ENCODE results near the gene USP54.
"Not testable (repeated sequence)": the region's sequence is repeated elsewhere in the genome, so short reads cannot be mapped to it uniquely, and the experiment has no call there.

Gene USP54

DNA sequence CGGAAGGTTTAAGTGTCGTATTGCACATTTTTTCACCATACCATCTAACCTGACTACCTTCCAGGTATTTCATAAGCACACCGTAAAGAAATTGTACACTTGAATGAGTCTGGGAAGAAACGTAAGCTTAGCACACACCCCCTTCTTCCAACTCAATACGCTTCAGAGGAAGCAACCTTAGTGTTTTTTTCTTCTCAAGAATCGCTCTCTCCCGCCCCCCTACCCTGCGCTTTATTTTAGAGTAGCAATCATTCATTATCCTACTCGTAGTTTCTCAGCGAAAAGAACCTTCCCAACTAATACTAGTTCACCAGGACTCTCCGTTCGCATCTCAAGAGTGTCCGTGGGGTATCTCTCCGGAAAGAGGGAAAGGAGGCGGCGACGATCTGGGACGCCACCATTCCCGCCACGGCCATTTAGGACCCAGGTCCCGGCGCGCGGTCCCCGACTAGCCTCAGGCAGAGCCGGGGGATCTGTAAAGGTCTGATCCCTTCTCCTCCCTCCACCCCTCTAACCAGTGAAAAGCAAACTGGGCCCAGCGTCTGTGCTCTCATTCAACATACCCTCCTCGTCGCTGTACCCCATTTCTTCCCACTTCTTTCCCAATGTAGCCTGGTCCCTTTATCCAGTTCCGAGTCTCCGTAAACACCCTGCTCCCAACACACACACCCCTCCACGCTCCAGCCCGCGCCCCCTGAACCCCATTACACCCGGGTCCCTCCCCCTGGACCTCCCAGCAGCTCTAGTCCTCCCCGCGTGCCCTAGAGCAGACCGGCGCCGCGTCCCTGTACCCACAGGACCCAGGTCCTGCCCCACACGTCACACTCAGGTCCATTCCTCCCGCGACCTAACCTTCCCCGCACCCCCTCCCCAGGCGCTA, 34.1 kb upstream of the USP54 start:
- DNase-seq (ENCODE audit: insufficient read length, low spot score), result no peak
- no peak for FAIRE-seq

DNA sequence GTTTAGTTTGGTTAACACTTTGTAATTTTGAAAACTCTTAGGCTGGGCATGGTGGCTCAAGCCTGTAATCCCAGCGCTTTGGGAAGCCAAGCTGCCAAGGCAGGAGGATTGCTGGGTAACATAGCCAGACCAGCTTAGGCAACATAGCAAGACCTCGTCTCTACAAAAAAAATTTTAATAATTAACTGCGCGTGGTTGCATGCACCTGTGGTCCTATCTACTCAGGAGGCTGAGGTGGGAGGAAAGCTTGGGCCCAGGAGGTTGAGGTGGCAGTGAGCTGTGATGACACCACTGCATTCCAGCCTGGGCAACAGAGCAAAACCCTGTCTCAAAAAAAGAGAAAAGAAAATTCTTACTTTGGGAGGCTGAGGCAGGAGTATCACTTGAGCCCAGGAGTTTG, 31.9 kb upstream of the USP54 start:
- FAIRE-seq (no peak), DNase-seq (ENCODE audit: insufficient read length, low spot score) (no peak)
- no peak for TF ChIP-seq PAX5 (IDR thresholded peaks at IDR 0.05; ENCODE audit: insufficient read depth, low read length, severe bottlenecking)
- TF ChIP-seq TAF1 (IDR thresholded peaks at IDR 0.05; ENCODE audit: low read depth, low read length), result no peak
- TF ChIP-seq SPI1 (IDR thresholded peaks at IDR 0.05; ENCODE audit: low read depth, low read length), result no peak
- TF ChIP-seq POU2F2 (IDR thresholded peaks at IDR 0.05; ENCODE audit: low read depth, low read length), result no peak
- TF ChIP-seq POLR2A (IDR thresholded peaks at IDR 0.05; ENCODE audit: low read depth, low read length), result no peak
- TF ChIP-seq POLR2AphosphoS5 (IDR thresholded peaks at IDR 0.05; ENCODE audit: low read depth, low read length), result no peak

More for the DNA sequence above, 34.1 kb upstream of the USP54 start:
- no peak for TF ChIP-seq PAX5 (IDR thresholded peaks at IDR 0.05; ENCODE audit: insufficient read depth, low read length, severe bottlenecking)
- TF ChIP-seq SPI1 (IDR thresholded peaks at IDR 0.05; ENCODE audit: low read depth, low read length), result no peak
- no peak for TF ChIP-seq POLR2A (IDR thresholded peaks at IDR 0.05; ENCODE audit: low read depth, low read length)
- no peak for TF ChIP-seq POLR2AphosphoS5 (IDR thresholded peaks at IDR 0.05; ENCODE audit: low read depth, low read length)
- peak; percentile 35; the same call in 1 of the 2 replicates for TF ChIP-seq TAF1 (IDR thresholded peaks at IDR 0.05; ENCODE audit: low read depth, low read length)
- no peak for TF ChIP-seq POU2F2 (IDR thresholded peaks at IDR 0.05; ENCODE audit: low read depth, low read length)

DNA sequence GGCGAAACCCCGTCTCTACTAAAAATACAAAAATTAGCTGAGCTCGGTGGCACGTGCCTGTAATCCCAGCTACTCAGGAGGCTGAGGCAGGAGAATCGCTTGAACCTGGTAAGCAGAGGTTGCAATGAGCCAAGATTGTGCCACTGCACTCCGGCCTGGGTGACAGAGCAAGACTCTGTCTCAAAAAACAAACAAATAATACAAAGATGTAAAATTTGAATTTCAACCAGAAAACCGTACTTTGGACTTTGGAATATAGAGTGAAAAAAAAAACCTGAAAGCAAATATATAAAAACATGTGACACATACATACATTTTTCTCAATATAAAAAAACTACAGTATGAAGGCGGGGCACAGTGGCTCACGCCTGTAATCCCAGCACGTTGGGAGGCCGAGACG, 29.8 kb upstream of the USP54 start:
- not testable (repeated sequence) for FAIRE-seq; DNase-seq (ENCODE audit: insufficient read length, low spot score)

DNA sequence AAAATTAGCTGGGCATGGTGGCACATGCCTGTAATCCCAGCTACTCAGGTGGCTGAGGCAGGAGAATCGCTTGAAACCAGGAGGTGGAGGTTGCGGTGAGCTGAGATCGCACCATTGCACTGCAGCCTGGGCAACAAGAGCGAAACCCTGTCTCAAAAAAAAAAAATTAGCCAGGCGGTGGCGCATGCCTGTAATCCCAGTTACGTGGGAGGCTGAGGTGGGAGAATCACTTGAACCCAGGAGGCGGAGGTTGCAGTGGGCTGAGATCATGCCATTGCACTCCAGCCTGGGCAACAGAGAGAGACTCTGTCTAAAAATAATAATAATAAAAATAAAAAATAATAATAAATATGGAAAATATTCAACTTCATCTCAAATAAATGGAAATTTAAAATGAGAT, 26.0 kb upstream of the USP54 start:
- not testable (repeated sequence) for DNase-seq (ENCODE audit: insufficient read length, low spot score); FAIRE-seq

DNA sequence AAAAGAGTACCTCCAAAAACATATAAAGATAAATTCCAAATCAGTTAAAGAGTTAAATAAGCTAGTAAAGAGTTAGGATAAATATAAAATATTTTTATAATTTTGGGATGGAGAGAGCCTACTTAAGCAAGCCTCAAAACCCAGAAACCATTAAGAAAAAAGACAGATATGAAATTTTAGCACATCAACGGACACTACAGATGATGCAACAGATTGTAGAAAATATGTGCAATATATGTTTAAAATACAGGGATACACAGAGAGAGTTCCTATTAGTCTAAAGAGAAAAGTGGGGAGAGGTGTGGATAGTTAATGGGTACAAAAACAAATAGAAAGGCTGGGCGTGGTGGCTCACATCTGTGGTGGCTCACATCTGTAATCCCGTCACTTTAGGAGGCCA, 23.6 kb upstream of the USP54 start:
- FAIRE-seq, result no peak
- no peak for TF ChIP-seq PAX5 (IDR thresholded peaks at IDR 0.05; ENCODE audit: insufficient read depth, low read length, severe bottlenecking)
- DNase-seq (ENCODE audit: insufficient read length, low spot score), result no peak

DNA sequence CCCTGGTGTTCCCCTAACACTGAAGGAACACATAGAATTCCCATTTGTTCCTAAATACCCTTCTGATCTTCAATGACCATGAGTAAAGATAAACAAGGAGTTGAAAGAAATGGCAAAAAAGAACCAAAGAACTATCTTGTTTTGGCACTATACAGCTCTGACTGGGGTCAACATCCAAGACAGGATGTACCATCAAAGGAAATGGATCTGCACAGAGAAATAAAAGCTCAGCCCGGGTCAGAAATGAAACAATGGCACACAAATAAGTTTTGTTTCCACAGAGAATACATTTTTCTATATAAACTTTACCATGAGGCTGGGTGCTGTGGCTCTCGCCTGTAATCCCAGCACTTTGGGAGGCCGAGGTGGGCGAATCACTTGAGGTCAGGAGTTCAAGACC, 18.0 kb upstream of the USP54 start:
- FAIRE-seq, result no peak
- TF ChIP-seq POLR2A (IDR thresholded peaks at IDR 0.05; ENCODE audit: low read depth, low read length) (no peak), POLR2AphosphoS5 (IDR thresholded peaks at IDR 0.05; ENCODE audit: low read depth, low read length) (no peak), POU2F2 (IDR thresholded peaks at IDR 0.05; ENCODE audit: low read depth, low read length) (no peak), PAX5 (IDR thresholded peaks at IDR 0.05; ENCODE audit: insufficient read depth, low read length, severe bottlenecking) (no peak), TAF1 (IDR thresholded peaks at IDR 0.05; ENCODE audit: low read depth, low read length) (no peak), SPI1 (IDR thresholded peaks at IDR 0.05; ENCODE audit: low read depth, low read length) (no peak)
- DNase-seq (ENCODE audit: insufficient read length, low spot score), result no peak

DNA sequence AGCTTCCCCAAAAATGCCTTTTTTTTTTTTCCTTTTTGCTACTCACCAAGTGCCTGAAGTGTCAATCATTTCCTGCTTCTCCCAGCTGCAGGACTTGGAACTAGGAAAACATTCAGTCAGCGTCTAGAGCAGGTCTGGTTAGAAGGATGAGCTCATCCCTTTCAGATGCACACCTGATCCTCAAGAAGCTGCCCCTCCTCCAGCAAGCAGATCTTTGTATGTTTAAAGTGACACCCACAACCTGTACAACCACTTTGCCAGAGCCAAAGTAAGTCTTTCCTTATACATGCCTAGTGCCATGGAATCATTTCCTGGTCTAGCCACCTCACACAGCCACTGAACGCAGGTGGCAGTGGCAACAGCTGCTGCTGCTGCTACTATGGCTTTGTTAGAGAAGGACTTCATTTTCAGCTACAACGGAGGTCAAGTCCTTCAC, 10.4 kb upstream of the USP54 start:
- DNase-seq (ENCODE audit: insufficient read length, low spot score), result no peak
- FAIRE-seq, result no peak
- no peak for TF ChIP-seq POLR2A (IDR thresholded peaks at IDR 0.05; ENCODE audit: low read depth, low read length)
- no peak for TF ChIP-seq SPI1 (IDR thresholded peaks at IDR 0.05; ENCODE audit: low read depth, low read length)
- TF ChIP-seq POU2F2 (IDR thresholded peaks at IDR 0.05; ENCODE audit: low read depth, low read length), result no peak
- no peak for TF ChIP-seq PAX5 (IDR thresholded peaks at IDR 0.05; ENCODE audit: insufficient read depth, low read length, severe bottlenecking)
- no peak for TF ChIP-seq TAF1 (IDR thresholded peaks at IDR 0.05; ENCODE audit: low read depth, low read length)

DNA sequence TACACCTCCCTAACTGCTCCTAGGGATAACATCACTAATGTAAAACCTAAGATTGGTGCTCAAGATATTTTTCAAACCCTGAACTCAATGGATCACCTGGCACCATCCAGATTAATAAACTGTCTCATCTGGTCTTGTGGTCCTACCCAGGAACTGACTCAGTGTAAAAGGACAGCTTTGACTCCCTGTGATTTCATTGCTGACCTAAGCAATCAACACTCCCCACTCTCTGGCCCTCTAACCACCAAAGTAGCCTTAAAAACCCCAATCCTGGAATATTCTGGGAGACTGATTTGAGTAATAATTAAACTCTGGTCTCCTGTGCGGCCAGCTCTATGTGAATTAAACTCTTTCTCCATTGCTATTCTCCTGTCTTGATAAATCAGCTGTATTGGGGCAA, 6.2 kb upstream of the USP54 start:
- TF ChIP-seq SPI1 (IDR thresholded peaks at IDR 0.05; ENCODE audit: low read depth, low read length) (no peak), POU2F2 (IDR thresholded peaks at IDR 0.05; ENCODE audit: low read depth, low read length) (no peak), POLR2A (IDR thresholded peaks at IDR 0.05; ENCODE audit: low read depth, low read length) (no peak), PAX5 (IDR thresholded peaks at IDR 0.05; ENCODE audit: insufficient read depth, low read length, severe bottlenecking) (no peak), POLR2AphosphoS5 (IDR thresholded peaks at IDR 0.05; ENCODE audit: low read depth, low read length) (no peak), TAF1 (IDR thresholded peaks at IDR 0.05; ENCODE audit: low read depth, low read length) (no peak)
- DNase-seq (ENCODE audit: insufficient read length, low spot score) (no peak), FAIRE-seq (no peak)

DNA sequence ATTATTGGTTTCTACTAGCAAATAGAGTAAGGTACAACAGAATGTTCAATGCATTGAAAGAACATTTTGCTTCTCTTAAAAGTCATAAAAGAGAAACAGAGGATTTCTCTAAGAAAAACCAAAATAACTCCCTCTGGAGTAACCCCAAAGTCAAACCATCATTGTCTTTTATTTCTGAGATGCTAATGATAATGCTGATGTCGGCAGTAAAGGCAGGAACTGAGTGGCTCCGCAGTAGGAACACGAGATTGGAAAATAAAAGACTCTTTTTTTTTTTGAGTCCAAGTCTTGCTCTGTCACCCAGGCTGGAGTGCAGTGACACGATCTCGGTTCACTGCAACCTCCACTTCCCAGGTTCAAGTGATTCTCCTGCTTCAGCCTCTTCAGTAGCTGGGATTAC, 2.7 kb upstream of the USP54 start:
- TF ChIP-seq TAF1 (IDR thresholded peaks at IDR 0.05; ENCODE audit: low read depth, low read length) (no peak), POLR2AphosphoS5 (IDR thresholded peaks at IDR 0.05; ENCODE audit: low read depth, low read length) (no peak), POU2F2 (IDR thresholded peaks at IDR 0.05; ENCODE audit: low read depth, low read length) (no peak), POLR2A (IDR thresholded peaks at IDR 0.05; ENCODE audit: low read depth, low read length) (no peak), SPI1 (IDR thresholded peaks at IDR 0.05; ENCODE audit: low read depth, low read length) (no peak), PAX5 (IDR thresholded peaks at IDR 0.05; ENCODE audit: insufficient read depth, low read length, severe bottlenecking) (no peak)
- FAIRE-seq, result no peak

DNA sequence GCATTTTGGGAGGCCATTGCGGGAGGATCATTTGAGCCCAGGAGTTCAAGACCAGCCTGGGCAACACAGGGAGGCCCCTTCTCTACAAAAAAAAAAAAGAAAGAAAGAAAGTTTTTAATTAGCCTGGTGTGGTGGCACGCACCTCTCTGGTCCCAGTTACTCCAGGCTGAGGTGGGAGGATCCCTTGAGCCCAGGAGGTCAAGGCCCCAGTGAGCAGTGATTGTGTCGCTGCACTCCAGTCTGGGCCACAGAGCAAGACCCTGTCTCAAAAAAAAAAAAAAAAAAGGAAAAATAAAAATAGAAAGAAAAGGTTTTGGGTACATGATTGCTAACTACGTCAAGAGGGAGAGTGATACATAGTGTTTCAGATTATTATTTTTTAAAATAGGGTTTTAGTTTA, 2.0 kb upstream of the USP54 start:
- no peak for FAIRE-seq
- TF ChIP-seq TAF1 (IDR thresholded peaks at IDR 0.05; ENCODE audit: low read depth, low read length) (no peak), POLR2AphosphoS5 (IDR thresholded peaks at IDR 0.05; ENCODE audit: low read depth, low read length) (no peak), SPI1 (IDR thresholded peaks at IDR 0.05; ENCODE audit: low read depth, low read length) (no peak), PAX5 (IDR thresholded peaks at IDR 0.05; ENCODE audit: insufficient read depth, low read length, severe bottlenecking) (no peak), POU2F2 (IDR thresholded peaks at IDR 0.05; ENCODE audit: low read depth, low read length) (no peak), POLR2A (IDR thresholded peaks at IDR 0.05; ENCODE audit: low read depth, low read length) (no peak)

More for the DNA sequence above, 2.7 kb upstream of the USP54 start:
- no peak for DNase-seq (ENCODE audit: insufficient read length, low spot score)

More for the DNA sequence above, 2.0 kb upstream of the USP54 start:
- DNase-seq (ENCODE audit: insufficient read length, low spot score), result no peak

All from GM12891 (cell line).